Common myeloid progenitor, CD34-positive (primary cell): Measurements from ENCODE around the gene EIF4E3.

ENCODE experiments used
- CTCF ChIA-PET: fragments of 350-600 bp; sonication (Branson Sonifier 250); formaldehyde crosslinking; loops from one replicate; lab custom pipeline; 2021; ENCODE audit warnings: antibody characterized with exemption; lab: Charles Lee
- POLR2A ChIA-PET: fragments of 350-600 bp; sonication (Branson Sonifier 250); formaldehyde crosslinking; loops from one replicate; lab custom pipeline; 2021; ENCODE audit warnings: antibody characterized with exemption; lab: Charles Lee
- DNase-seq, 3 donors: peaks; one replicate each; pipeline versions ENCODE4 v3.0.0 to v3.0.0-alpha.2; 2013
- H3K27ac ChIP-seq, 2 experiments: 1 replicate in 1 of 2; 2 replicates in 1 of 2; pipeline ENCODE4 v1.7.0; 2013; ENCODE audit warnings: inconsistent platforms in 2 of 2, low read length in 2 of 2, mild to moderate bottlenecking in 2 of 2, low read depth in 1 of 2, moderate library complexity in 1 of 2; ENCODE audit not compliant: severe bottlenecking in 2 of 2, insufficient read depth in 1 of 2, poor library complexity in 1 of 2
- H3K27me3 ChIP-seq, 5 experiments: replicated peaks in 2 of 5; 1 replicate in 3 of 5; 2 replicates in 2 of 5; pipeline versions ENCODE4 v1.6.1 to v1.7.0; 2013; ENCODE audit warnings: low read length in 4 of 5, mild to moderate bottlenecking in 2 of 5, moderate library complexity in 2 of 5, inconsistent platforms in 1 of 5; ENCODE audit not compliant: insufficient read depth in 5 of 5, control insufficient read depth in 4 of 5
- H3K36me3 ChIP-seq, 4 experiments: 1 replicate in 2 of 4; 2 replicates in 2 of 4; pipeline versions ENCODE4 v1.6.1 to v1.7.0; 2013; ENCODE audit warnings: low read length in 3 of 4, control low read depth in 1 of 4, mild to moderate bottlenecking in 1 of 4; ENCODE audit not compliant: control insufficient read depth in 4 of 4, insufficient read depth in 4 of 4
- H3K4me1 ChIP-seq, 4 experiments: 1 replicate in 3 of 4; 2 replicates in 1 of 4; pipeline versions ENCODE4 v1.6.1 to v1.7.1; 2013; ENCODE audit warnings: low read length in 3 of 4, mild to moderate bottlenecking in 3 of 4, control low read depth in 1 of 4, inconsistent platforms in 1 of 4, moderate library complexity in 1 of 4; ENCODE audit not compliant: control insufficient read depth in 4 of 4, insufficient read depth in 4 of 4; ENCODE audit errors: control extremely low read depth in 1 of 4
- H3K4me3 ChIP-seq, 7 experiments: 1 replicate in 4 of 7; 2 replicates in 3 of 7; pipeline versions ENCODE4 v1.5.1 to v1.7.0; 2013; ENCODE audit warnings: mild to moderate bottlenecking in 7 of 7, low read length in 6 of 7, moderate library complexity in 6 of 7, inconsistent platforms in 2 of 7, low read depth in 2 of 7, control low read depth in 1 of 7; ENCODE audit not compliant: insufficient read depth in 4 of 7, control insufficient read depth in 1 of 7; ENCODE audit errors: extremely low read depth in 1 of 7
- H3K9me3 ChIP-seq, 5 experiments: 1 replicate in 4 of 5; 2 replicates in 1 of 5; pipeline versions ENCODE4 v1.6.1 to v1.7.1; 2013; ENCODE audit warnings: low read length in 4 of 5, mild to moderate bottlenecking in 2 of 5, inconsistent platforms in 1 of 5, low read depth in 1 of 5, moderate library complexity in 1 of 5; ENCODE audit not compliant: control insufficient read depth in 4 of 5, insufficient read depth in 2 of 5; ENCODE audit errors: control extremely low read depth in 1 of 5
- WGBS: methylation state at CpG from one replicate; pipeline ENCODE4 v1.1.5; 2013; ENCODE audit not compliant: insufficient coverage; 5-methylcytosine and 5-hydroxymethylcytosine counted together

The EIF4E3 gene

GRCh38 chr3:71718072-71718471 is 7.1 kb downstream of the EIF4E3 start:
- H3K4me1 ChIP-seq, result peaks cover 0 to 39% (median 13%) of the 10 kb centered on the region in 4 experiments
- peaks cover 0 to 2% (median 0%) of the 10 kb centered on the region in 4 experiments for H3K36me3 ChIP-seq
- 0% methylated on average over 2 of the region's 4 CpGs for WGBS
- ChIA-PET CTCF (interaction anchor here (0.8 to 5.1 kb wide), 2 partner anchors 11 to 141 kb away, joined by 3 to 22 read pairs; no protein-coding TSS in a partner anchor), POLR2A (no interaction called here)
- peak in 2 of 3 donors; percentile 72 to 77 for DNase-seq
- H3K27me3 ChIP-seq, result no peaks in the 10 kb centered on the region
- H3K4me3 ChIP-seq, result no peak overlapping the region
- H3K9me3 ChIP-seq, result no peaks in the 10 kb centered on the region
- H3K27ac ChIP-seq, result no peak overlapping the region

GRCh38 chr3:71714595-71714994 is 10.6 kb downstream of the EIF4E3 start:
- Histone ChIP-seq H3K4me1 (peaks cover 0 to 25% (median 13%) of the 10 kb centered on the region in 4 experiments), H3K4me3 (no peak overlapping the region), H3K27me3 (no peaks in the 10 kb centered on the region), H3K27ac (no peak overlapping the region), H3K36me3 (peaks cover 0 to 7% (median 1%) of the 10 kb centered on the region in 4 experiments), H3K9me3 (no peaks in the 10 kb centered on the region)
- 100% methylated on average over 3 of the region's 4 CpGs for WGBS
- CTCF ChIA-PET, result interaction anchor here (1.1 to 2.8 kb wide), 2 partner anchors 15 to 145 kb away, joined by 3 to 10 read pairs; no protein-coding TSS in a partner anchor
- no peak for DNase-seq
- POLR2A ChIA-PET, result no interaction called here

- Histone ChIP-seq H3K4me3 (no peak overlapping the region), H3K27ac (no peak overlapping the region), H3K9me3 (no peaks in the 10 kb centered on the region), H3K27me3 (no peaks in the 10 kb centered on the region), H3K4me1 (peaks cover 3 to 22% (median 14%) of the 10 kb centered on the region in 4 experiments), H3K36me3 (peaks cover 0 to 19% (median 1%) of the 10 kb centered on the region in 4 experiments)
- WGBS, result no CpG with 5 or more reads among the region's 2 CpGs
- DNase-seq, result no peak
- ChIA-PET POLR2A (no interaction called here), CTCF (interaction anchor here (0.8 to 5.4 kb wide), 5 partner anchors 9 to 162 kb away, joined by 3 to 59 read pairs (median 4); no protein-coding TSS in a partner anchor)
Observed at GRCh38 chr3:71713041-71713440, 12.2 kb downstream of the EIF4E3 start.

- Histone ChIP-seq H3K27me3 (no peaks in the 10 kb centered on the region), H3K4me1 (peaks cover 3 to 18% (median 13%) of the 10 kb centered on the region in 4 experiments), H3K4me3 (no peak overlapping the region), H3K9me3 (no peaks in the 10 kb centered on the region), H3K36me3 (peaks cover 0 to 26% (median 1%) of the 10 kb centered on the region in 4 experiments), H3K27ac (no peak overlapping the region)
- 17% methylated on average over 1 of the region's 1 CpG for WGBS
- ChIA-PET POLR2A (no interaction called here), CTCF (interaction anchor here (0.6 to 5.4 kb wide), 14 partner anchors 8 to 1111 kb away, joined by 3 to 59 read pairs (median 5); no protein-coding TSS in a partner anchor)
- peak; percentile 63 to 78 (median 76) for DNase-seq
Observed at GRCh38 chr3:71710906-71711494, 14.2 kb downstream of the EIF4E3 start.

GRCh38 chr3:71709908-71710511 is 15.2 kb downstream of the EIF4E3 start:
- H3K27me3 ChIP-seq, result no peaks in the 10 kb centered on the region
- ChIA-PET CTCF (interaction anchor here (1.1 to 5.4 kb wide), 10 partner anchors 10 to 1112 kb away, joined by 3 to 59 read pairs (median 6); no protein-coding TSS in a partner anchor), POLR2A (no interaction called here)
- H3K27ac ChIP-seq, result no peak overlapping the region
- peaks cover 3 to 20% (median 15%) of the 10 kb centered on the region in 4 experiments for H3K4me1 ChIP-seq
- DNase-seq, result no peak
- peaks cover 0 to 28% (median 1%) of the 10 kb centered on the region in 4 experiments for H3K36me3 ChIP-seq
- whole genome bisulfite sequencing, result 85% methylated on average over 5 of the region's 9 CpGs
- H3K9me3 ChIP-seq, result no peaks in the 10 kb centered on the region
- no peak overlapping the region for H3K4me3 ChIP-seq

- Histone ChIP-seq H3K4me3 (no peak overlapping the region), H3K36me3 (peaks cover 0 to 27% (median 1%) of the 10 kb centered on the region in 4 experiments), H3K27me3 (no peaks in the 10 kb centered on the region), H3K9me3 (no peaks in the 10 kb centered on the region), H3K4me1 (peaks cover 3 to 32% (median 23%) of the 10 kb centered on the region in 4 experiments), H3K27ac (no peak overlapping the region)
- peak in 1 of 3 donors; percentile 24 for DNase-seq
- POLR2A ChIA-PET, result interaction anchor here (1.0 kb wide), 1 partner anchor 150 kb away, joined by 3 read pairs; no protein-coding TSS in a partner anchor
- WGBS, result 64% methylated on average over 6 of the region's 7 CpGs
- CTCF ChIA-PET, result interaction anchor here (0.7 to 5.4 kb wide), 6 partner anchors 13 to 1101 kb away, joined by 3 to 59 read pairs (median 4); no protein-coding TSS in a partner anchor
Observed at GRCh38 chr3:71708476-71709105, 16.6 kb downstream of the EIF4E3 start.
